ENCODE data around the gene ELOVL5.

Gene ELOVL5

DNA sequence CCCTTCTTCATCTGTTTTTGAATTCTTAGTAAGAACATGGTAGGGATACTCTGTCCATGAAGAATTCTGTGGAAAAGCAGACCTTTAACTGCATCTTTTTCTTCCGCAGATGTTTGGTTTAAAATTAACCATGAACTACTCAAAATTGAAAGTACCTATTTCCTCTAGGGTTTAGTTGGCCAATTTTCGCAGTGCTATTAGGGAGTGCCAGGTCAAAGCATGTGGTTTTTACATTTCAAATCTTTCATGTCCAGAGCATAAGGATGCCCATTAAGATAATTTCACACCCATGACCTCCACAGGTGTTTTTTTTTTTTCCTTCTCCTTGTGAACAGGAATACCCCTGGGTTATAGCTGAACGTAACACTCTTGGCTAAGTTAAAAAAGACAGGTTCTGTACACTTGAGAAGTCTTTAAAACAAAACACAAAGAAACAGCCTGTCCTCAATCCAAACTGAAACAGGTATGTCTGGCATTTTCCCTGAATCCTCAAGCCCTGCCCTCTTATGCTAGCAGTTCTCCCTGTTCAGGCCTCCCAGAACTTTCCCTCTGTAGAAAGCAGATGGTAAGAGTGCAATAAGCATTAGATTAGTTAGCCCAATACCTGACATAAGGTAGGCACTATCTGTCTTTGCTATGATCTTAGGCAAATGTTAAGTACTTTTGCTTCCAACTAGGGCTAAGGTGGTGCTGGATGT is 67.1 kb downstream of the ELOVL5 start:
- TF ChIP-seq, protein P1, sequence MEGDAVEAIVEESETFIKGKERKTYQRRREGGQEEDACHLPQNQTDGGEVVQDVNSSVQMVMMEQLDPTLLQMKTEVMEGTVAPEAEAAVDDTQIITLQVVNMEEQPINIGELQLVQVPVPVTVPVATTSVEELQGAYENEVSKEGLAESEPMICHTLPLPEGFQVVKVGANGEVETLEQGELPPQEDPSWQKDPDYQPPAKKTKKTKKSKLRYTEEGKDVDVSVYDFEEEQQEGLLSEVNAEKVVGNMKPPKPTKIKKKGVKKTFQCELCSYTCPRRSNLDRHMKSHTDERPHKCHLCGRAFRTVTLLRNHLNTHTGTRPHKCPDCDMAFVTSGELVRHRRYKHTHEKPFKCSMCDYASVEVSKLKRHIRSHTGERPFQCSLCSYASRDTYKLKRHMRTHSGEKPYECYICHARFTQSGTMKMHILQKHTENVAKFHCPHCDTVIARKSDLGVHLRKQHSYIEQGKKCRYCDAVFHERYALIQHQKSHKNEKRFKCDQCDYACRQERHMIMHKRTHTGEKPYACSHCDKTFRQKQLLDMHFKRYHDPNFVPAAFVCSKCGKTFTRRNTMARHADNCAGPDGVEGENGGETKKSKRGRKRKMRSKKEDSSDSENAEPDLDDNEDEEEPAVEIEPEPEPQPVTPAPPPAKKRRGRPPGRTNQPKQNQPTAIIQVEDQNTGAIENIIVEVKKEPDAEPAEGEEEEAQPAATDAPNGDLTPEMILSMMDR (IDR thresholded peaks at IDR 0.05) = no peak

GRCh38 chr6:53280207-53280606 is 68.5 kb downstream of the ELOVL5 start:
- TF ChIP-seq, protein P1 (IDR thresholded peaks at IDR 0.05) = no peak

GRCh38 chr6:53279293-53279692 is 69.5 kb downstream of the ELOVL5 start:
- TF ChIP-seq, protein P1 (IDR thresholded peaks at IDR 0.05) = no peak

DNA sequence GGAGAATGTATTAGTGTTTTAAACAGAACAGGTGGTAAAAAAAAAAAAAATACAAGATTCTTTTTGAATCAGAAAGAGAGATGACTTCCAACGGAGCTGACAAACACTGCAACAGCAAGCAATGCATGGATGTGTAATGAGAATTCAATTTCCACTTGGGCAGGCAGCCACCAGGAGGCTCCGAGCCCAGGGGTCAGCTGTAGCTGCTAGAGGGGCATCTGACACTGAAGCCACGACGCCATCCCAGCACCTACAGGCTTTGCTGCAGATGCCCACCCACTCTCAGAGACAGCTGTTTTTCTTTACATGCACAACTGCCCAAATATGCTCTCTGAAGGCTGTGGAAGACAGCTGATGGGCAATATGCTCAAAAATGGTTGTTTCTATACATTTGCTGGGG is 75.4 kb downstream of the ELOVL5 start:
- TF ChIP-seq, protein P1 (IDR thresholded peaks at IDR 0.05) = no peak

DNA sequence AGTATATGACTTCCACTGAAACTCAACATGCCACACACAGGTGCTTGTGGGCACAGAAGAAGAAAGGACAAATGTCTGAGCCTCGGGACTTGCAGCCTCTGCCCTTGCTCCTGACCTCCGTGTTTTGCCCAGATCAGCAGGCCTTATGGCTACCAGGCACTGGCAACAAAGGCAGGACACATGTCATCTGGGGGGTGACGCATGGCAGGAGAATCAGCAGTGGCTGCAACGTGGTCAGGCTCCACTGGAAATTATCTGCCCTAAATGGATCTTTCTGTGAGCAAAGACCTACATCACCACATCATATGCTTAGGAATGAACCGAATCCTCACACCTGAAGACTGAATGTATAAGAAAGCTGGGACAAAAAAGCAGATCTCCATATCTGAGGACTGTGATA is 78.9 kb downstream of the ELOVL5 start:
- TF ChIP-seq, protein P1 (IDR thresholded peaks at IDR 0.05) = no peak

DNA sequence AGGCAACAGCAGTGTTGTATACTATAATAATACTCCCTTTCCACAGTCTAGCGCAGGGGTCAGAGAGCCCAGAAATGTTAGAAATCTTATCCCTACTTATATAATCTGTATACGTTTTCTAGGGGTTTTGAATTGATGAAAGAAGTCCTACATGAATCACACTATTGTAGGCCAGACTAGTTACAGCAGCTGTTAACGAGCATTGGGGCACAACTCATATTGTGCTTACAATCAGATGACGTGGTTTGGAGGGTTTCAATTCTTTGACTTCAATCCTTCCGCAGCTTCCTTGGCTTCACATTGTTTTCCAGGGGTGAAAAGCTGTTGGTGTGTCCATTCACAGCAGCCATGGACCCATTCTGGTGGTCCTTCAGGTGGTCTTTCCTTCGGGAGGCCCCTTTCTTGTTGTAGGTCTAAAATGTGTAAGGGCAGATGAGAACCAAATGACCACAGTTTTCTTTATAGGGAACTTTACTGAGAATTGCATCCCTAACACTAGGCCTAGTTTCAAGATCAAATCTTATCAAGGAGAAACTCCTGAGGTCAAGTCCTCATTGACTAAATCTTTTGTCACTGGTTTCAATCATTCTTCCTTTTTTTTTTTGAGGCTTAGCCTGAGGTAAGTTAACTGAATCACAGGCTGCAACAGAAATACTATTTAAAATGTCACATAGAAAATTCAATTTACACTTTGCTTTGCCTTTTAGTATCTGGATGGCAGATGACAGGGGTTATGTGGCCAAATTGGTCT is 79.7 kb downstream of the ELOVL5 start:
- TF ChIP-seq, protein P1 (IDR thresholded peaks at IDR 0.05) = no peak

GRCh38 chr6:53266553-53267090 is 82.1 kb downstream of the ELOVL5 start:
- TF ChIP-seq, protein P1 (IDR thresholded peaks at IDR 0.05) = no peak
